Measurements from ENCODE around the gene CST5.

Gene CST5

DNA sequence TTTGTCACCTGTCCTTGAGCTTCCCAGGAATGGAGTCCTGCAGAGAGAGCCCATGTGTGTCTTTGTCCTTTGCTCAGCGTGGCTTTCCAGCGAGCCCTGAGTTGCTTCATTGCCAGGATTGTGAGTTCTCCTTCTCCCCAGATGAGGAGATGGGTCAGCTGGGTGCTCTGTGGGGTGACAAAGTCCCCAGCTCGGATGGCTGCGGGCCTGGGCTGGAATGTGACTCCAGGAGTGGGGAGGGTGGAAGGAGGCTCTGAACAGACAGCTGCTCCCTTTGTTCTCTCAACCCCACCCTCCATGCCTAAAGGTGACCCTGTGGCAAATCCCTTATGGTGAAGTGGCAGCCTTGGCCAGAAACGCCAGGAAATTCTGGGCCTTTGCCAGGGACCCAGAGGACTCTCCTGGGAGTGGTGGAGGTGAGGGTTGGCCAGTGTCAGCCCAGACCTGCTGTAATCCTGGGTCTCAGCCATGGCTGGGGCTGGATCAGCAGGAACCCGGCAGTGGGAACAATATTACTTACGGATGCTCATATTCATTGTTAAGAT lies 44.4 kb upstream of the CST5 start:
- ChIA-PET POLR2A (no interaction called here), CTCF (no interaction called here)
- no peak for DNase-seq (ENCODE audit: extremely low spot score)
- no peak for TF ChIP-seq HDGF (IDR thresholded peaks at IDR 0.05; ENCODE audit: borderline replicate concordance)
- TF ChIP-seq ELF4 (IDR thresholded peaks at IDR 0.05) = no peak
- TF ChIP-seq BHLHE40 (IDR thresholded peaks at IDR 0.05; ENCODE audit: borderline replicate concordance) = no peak
- no peak for TF ChIP-seq ZNF384 (IDR thresholded peaks at IDR 0.05)
- no peak for TF ChIP-seq FOXM1 (IDR thresholded peaks at IDR 0.05; ENCODE audit: borderline replicate concordance)
- no peak for TF ChIP-seq LEF1 (IDR thresholded peaks at IDR 0.05; ENCODE audit: borderline replicate concordance)
- no peak for TF ChIP-seq ARNT (IDR thresholded peaks at IDR 0.05)
- TF ChIP-seq SP1 (IDR thresholded peaks at IDR 0.05) = no peak
- no peak for TF ChIP-seq TARDBP (IDR thresholded peaks at IDR 0.05)
- no peak for TF ChIP-seq FOXK2 (IDR thresholded peaks at IDR 0.05)
- no peak for TF ChIP-seq L3MBTL2 (conservative IDR thresholded peaks at IDR 0.05)
- TF ChIP-seq NFRKB (IDR thresholded peaks at IDR 0.05) = no peak

DNA sequence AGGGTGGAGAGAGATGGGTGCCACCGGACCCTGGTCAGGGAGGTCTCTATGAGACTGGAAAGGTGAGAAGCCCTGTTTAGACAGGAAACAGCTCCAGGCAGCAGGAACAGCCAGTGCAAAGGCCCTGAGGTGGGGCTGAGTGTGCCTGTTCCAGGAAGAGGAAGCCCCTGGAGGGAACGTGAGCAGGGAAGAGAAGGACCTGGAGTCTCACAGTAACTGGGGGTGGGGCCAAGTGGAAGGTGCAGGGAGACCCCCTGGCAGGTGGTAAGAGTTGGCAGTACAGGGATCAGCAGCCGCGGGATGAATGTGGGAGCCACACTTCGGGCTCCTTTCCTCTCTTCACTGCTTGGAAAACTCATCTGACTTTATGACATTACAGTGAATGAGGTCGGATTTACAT lies 43.8 kb upstream of the CST5 start:
- ChIA-PET POLR2A (no interaction called here), CTCF (no interaction called here)
- TF ChIP-seq TARDBP (IDR thresholded peaks at IDR 0.05) (no peak), HDGF (IDR thresholded peaks at IDR 0.05; ENCODE audit: borderline replicate concordance) (no peak), FOXA1 (IDR thresholded peaks at IDR 0.05) (no peak), SP1 (IDR thresholded peaks at IDR 0.05) (no peak), ZNF384 (IDR thresholded peaks at IDR 0.05) (no peak), L3MBTL2 (conservative IDR thresholded peaks at IDR 0.05) (no peak), FOXK2 (IDR thresholded peaks at IDR 0.05) (no peak), ELF4 (IDR thresholded peaks at IDR 0.05) (no peak), NFRKB (IDR thresholded peaks at IDR 0.05) (no peak), FOXM1 (IDR thresholded peaks at IDR 0.05; ENCODE audit: borderline replicate concordance) (no peak), CTBP1 (IDR thresholded peaks at IDR 0.05; ENCODE audit: borderline replicate concordance) (no peak), SUZ12 (IDR thresholded peaks at IDR 0.05) (no peak), BHLHE40 (IDR thresholded peaks at IDR 0.05; ENCODE audit: borderline replicate concordance) (no peak), LEF1 (IDR thresholded peaks at IDR 0.05; ENCODE audit: borderline replicate concordance) (no peak), ARNT (IDR thresholded peaks at IDR 0.05) (no peak)
- TF ChIP-seq, protein P1, sequence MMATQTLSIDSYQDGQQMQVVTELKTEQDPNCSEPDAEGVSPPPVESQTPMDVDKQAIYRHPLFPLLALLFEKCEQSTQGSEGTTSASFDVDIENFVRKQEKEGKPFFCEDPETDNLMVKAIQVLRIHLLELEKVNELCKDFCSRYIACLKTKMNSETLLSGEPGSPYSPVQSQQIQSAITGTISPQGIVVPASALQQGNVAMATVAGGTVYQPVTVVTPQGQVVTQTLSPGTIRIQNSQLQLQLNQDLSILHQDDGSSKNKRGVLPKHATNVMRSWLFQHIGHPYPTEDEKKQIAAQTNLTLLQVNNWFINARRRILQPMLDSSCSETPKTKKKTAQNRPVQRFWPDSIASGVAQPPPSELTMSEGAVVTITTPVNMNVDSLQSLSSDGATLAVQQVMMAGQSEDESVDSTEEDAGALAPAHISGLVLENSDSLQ (IDR thresholded peaks at IDR 0.05) = no peak
- DNase-seq (ENCODE audit: extremely low spot score) = no peak

DNA sequence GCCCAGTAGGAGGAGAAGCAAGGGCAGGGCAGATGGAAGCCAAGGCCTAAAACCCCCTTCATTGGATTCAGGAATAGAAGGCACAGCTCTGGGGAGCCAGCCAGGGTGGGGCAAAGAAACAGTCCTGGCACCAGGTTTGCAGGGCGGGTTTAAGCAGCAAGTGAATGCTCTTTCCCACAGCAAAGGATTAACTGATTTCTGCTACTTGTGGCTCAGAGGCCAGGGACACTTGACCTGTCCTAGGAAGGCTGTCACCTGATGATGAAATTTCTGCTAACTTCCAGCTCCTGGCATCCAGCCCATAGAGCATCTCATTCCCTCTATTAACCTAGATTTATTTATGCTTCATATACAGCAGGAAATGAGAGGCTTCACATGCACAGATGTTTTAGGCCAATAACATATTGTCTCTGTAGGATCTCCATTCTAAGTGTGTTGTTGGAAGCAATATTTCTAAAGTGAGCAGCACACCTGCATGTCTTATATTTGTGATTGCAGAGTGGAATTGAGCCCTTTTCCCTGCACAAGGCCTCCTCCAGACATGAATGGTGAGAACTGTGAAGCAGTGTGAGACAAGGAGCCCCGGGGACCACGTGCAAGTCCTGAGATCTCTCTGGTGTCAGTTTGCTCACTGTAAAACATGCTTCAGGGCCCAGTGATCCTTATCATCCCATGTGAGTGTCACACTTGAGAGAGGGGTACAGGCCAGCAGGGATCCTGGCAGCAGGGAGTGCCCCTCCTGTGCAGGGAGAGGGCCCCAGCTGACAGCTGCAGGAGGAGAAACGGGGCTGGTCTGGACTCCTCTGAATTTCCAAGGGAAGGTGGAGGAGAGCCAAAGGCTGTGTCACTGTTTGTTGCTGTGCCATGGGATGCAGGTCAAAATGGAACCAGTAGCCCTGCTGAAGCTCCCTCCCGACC lies 41.1 kb upstream of the CST5 start:
- POLR2A ChIA-PET = no interaction called here
- DNase-seq (ENCODE audit: extremely low spot score) = no peak
- TF ChIP-seq ZNF384 (IDR thresholded peaks at IDR 0.05) (no peak), LEF1 (IDR thresholded peaks at IDR 0.05; ENCODE audit: borderline replicate concordance) (no peak), ELF4 (IDR thresholded peaks at IDR 0.05) (no peak), CTBP1 (IDR thresholded peaks at IDR 0.05; ENCODE audit: borderline replicate concordance) (no peak), HDGF (IDR thresholded peaks at IDR 0.05; ENCODE audit: borderline replicate concordance) (no peak), FOXM1 (IDR thresholded peaks at IDR 0.05; ENCODE audit: borderline replicate concordance) (no peak), TARDBP (IDR thresholded peaks at IDR 0.05) (no peak), SP1 (IDR thresholded peaks at IDR 0.05) (no peak), SUZ12 (IDR thresholded peaks at IDR 0.05) (no peak), BHLHE40 (IDR thresholded peaks at IDR 0.05; ENCODE audit: borderline replicate concordance) (no peak), FOXA1 (IDR thresholded peaks at IDR 0.05) (no peak)
- TF ChIP-seq, protein P1 (IDR thresholded peaks at IDR 0.05) = no peak
- CTCF ChIA-PET = no interaction called here

DNA sequence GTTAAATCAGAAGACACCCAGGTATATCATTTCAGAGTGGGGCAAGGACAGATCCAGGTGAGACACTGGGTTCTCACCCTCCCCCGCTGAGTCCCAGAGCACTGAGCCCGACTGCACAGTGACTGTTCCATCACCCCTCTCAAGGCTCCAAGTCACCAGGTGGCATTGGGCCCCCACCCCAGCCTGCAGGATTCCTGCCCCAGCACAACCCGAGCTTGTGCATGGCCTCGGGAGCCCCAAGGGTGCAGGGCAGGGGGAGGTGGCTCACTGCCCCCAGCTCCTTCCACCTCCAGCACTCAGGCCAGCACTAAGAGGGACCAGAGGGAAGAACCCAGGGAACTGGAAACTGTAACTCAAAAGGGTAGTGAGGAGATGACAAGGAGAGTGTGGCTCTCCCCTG lies 39.3 kb upstream of the CST5 start:
- POLR2A ChIA-PET = no interaction called here
- TF ChIP-seq ARNT (IDR thresholded peaks at IDR 0.05) = no peak
- no peak for TF ChIP-seq FOXA1 (IDR thresholded peaks at IDR 0.05)
- TF ChIP-seq HDGF (IDR thresholded peaks at IDR 0.05; ENCODE audit: borderline replicate concordance) = no peak
- DNase-seq (ENCODE audit: extremely low spot score) = no peak
- CTCF ChIA-PET = no interaction called here

DNA sequence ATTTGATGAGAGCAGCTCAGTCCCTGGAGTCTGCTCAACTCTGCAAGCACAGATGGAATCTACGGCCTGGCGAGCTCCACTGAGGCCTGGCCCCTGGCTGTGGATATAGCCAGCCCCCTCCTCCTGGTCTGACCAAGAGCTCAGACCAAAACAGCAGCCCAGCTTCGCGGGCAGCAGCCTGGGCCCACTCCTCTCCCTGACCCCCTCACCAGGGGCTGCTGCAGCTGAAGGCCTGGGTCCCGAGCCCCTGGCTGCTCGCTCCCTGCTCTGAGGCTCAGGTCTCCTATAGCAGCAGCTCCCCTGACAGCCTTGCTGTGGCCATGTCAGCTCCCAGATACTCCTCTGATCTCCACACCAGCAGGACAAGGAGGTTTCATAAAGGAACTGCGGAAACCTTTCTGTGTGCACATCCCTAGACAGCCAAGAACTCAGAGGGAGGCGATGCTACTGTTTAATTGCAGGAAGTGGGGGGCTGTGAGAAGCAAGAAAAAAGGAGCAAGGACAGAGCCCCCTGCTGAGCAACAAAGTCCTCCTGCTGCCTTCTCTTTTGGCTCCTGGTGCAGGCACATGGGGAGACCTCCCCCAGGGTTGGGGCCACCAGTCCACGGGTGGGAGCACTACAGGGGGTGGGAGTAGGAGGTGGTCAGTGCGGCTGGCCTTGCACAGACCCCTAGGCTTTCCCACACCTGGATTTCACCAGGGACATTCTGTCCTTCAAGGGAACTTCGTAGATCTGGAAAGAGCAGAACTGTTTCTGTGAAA lies 38.7 kb upstream of the CST5 start:
- no peak for TF ChIP-seq TARDBP (IDR thresholded peaks at IDR 0.05)
- no peak for TF ChIP-seq FOXK2 (IDR thresholded peaks at IDR 0.05)
- no peak for TF ChIP-seq ELF4 (IDR thresholded peaks at IDR 0.05)
- no peak for TF ChIP-seq HDGF (IDR thresholded peaks at IDR 0.05; ENCODE audit: borderline replicate concordance)
- TF ChIP-seq FOXA1 (IDR thresholded peaks at IDR 0.05) = no peak
- TF ChIP-seq LEF1 (IDR thresholded peaks at IDR 0.05; ENCODE audit: borderline replicate concordance) = no peak
- TF ChIP-seq, protein P1 (IDR thresholded peaks at IDR 0.05) = no peak
- TF ChIP-seq SP1 (IDR thresholded peaks at IDR 0.05) = no peak
- TF ChIP-seq ZNF384 (IDR thresholded peaks at IDR 0.05) = no peak
- TF ChIP-seq ARNT (IDR thresholded peaks at IDR 0.05) = no peak
- TF ChIP-seq FOXM1 (IDR thresholded peaks at IDR 0.05; ENCODE audit: borderline replicate concordance) = no peak
- TF ChIP-seq CTBP1 (IDR thresholded peaks at IDR 0.05; ENCODE audit: borderline replicate concordance) = no peak
- POLR2A ChIA-PET = no interaction called here
- CTCF ChIA-PET = no interaction called here
- no peak for DNase-seq (ENCODE audit: extremely low spot score)

Measured in HEK293T (cell line).